ENCODE results near the gene MAEL.
A peak's percentile ranks its signal among the peaks of the same experiment; 100 is the strongest.

Gene MAEL

DNA sequence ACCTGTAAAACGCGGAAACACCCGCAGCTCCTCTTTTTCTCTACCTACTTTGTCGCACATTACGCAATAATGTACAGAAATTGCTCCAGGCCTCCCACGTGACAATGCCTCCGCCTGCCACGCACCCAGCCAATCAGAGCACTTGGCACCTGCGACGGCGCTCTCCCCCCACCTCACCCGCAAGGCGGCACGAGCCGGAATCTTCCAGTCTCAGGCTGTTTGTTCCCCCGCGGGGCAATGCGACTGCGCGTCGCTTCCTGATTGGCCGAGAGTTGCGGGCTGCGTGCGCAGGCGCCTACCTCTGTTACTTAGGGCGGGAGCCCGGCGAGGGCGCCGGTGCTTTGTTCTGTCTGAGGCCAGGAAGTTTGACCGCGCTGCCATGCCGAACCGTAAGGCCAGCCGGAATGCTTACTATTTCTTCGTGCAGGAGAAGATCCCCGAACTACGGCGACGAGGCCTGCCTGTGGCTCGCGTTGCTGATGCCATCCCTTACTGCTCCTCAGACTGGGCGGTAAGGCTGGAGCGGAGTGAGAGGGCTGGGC lies at the start of gene MAEL:
TSS of gene MAEL (plus strand) at position 307 of the 542 bp plus-strand sequence. CDS start at position 380, 73 bp downstream.
- no peak for DNase-seq (ENCODE audit: low read depth)

DNA sequence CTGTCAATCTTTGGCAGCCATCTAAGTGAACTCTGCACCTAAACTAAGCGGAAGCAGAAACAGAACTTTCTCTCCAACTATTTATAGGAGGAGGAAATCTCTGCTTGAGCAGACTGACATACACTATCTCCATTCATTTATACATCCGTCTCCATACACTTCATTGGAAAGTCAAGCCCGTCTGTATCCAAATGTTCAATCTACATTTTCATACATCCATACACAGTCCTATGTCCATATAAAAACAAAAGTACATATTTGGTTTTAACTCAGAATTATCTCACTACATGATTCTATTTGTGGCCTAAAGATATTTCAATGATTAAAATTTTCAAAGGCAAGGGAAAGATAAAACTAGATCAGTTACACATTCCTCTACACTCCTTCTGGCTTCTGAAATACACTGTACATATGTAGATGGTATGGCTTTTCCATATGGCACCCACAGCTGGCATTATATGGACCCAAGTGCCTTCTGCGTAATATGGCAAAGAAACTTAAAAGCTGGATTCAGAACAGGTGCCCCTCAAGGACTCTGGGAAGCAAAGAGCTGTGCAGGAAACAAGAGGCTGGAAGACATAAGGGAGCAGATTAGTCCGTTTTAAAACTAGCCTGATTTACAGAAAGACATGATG lies 49.2 kb upstream of the MAEL start:
- DNase-seq (ENCODE audit: low read depth): no peak

DNA sequence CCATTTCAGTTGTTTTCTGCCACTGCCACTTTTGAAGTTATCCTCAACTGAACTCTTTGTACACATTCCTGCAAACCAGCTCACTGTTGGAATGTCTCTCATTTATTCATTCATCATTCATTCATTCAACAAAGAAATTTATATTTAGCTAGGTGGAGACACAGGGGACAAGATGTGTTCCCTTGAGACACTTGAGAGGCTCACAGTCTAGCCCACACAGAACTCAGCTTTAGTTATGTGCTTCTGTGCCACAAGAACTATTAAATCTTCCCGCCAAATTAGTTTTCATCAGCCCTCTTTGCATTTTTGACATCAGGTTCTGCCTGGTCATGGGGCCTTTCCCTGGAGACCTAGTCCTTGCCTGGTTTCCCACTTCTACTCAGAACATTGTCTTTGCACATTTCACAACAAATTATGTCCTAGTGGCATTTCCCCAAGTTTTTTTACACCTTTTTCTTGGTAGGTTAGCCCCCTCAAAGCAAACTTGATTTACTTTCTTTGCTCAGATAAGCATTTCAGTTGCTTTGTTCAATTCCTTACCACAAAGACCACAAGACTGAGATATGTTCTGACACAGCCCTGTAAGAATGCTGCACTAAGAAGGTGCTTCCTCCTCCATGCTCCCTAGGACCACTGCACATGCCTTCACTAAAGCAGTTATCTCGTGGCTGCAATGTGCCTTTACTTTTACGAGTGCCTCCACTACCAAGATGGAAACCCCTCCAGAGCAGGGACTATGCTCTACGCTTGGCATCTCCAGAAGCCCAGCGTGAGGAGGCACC lies 44.7 kb upstream of the MAEL start:
- DNase-seq (ENCODE audit: low read depth): peak; percentile 20

DNA sequence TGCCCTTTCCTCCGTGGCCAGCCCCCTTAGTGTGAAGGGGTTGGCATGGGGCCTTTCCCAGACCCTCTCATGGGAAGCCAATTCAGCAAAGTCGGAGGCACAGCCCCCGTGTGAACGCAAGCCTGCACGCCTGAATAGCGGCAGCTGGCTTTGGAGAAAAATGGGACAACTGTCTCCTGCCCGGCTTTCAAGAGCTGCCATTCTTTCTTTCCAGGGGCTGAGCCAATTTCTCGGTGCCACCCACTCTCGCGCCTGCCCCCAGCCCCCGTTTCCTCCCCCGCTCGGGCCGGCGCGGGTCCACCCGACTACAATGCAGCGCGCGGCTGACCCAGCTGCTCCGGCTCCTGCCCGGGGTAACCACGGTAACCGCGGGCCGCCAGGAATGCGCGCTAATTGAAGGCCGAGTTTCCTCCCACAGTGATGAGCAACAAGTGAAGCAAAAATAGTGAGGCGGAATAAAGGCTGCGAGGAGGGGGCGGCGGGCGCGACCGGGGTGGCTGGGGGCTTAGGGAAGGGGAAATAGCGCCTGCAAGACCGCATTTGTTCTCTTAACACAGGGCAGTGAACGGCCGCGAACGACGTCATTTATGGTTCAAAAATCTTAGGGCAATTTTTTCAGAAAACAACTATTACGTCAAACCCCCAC lies 41.6 kb upstream of the MAEL start:
- DNase-seq (ENCODE audit: low read depth): peak; percentile 61

DNA sequence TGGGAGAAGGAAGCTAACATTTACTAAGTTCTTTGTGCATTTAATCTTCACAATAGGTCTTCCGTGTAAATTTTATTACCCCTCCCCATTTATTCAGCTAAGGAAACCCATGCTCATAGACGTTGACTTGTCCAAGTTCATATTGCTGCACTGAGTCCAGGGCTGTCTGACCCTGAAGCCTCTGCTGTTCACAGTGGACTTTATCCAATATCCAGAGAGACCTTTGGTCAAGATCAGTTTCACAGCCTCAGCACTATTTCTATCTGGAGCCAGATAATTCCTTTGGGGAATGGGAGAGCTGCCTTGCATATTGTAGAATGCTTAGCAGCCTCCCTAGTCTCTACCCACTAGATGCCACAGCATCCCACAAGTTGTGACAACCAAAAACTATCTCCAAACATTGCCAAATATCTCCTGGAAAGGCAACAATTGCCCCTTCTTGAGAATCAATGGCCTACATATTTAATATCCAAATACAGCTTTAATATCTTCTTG lies 40.2 kb upstream of the MAEL start:
- DNase-seq (ENCODE audit: low read depth): no peak

DNA sequence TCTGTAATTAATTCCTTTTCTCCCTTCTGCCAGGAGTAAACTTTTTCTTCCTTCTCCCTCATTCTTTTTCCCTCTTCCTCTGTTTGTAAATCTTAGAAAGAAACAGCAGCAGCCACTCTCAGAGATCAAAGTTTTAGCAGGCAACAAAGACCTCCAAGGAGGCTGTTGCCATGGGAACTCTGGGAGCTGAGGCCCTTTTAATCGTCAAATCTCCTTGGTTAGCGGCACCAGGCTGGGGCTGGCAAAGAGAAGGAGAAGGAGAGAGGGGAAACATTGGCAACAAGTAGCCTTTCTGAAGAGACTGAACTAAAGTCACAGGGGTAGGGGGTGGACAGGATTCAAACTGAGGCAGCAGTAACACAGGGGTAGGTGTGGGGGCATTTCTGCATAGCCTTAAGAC lies 38.9 kb upstream of the MAEL start:
- no peak for DNase-seq (ENCODE audit: low read depth)

DNA sequence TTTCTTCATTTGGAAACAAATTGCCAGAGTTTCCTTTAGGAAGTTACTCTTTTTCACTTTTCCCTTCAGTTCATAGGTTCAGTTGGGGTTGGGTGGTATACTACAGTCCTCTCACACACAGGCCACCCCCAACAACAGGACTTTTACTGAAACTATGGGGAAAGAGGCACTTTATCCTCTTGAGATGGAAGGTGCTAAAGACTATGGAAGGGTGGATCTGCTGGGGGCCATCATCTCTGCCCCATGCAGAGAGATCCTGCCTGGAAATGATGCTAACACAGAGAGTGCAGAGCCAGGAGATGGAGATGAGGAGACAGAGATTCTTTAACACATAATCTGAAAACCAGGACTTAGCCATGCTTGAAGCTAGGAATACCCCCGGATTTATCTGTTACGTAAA lies 38.0 kb upstream of the MAEL start:
- DNase-seq (ENCODE audit: low read depth): no peak

DNA sequence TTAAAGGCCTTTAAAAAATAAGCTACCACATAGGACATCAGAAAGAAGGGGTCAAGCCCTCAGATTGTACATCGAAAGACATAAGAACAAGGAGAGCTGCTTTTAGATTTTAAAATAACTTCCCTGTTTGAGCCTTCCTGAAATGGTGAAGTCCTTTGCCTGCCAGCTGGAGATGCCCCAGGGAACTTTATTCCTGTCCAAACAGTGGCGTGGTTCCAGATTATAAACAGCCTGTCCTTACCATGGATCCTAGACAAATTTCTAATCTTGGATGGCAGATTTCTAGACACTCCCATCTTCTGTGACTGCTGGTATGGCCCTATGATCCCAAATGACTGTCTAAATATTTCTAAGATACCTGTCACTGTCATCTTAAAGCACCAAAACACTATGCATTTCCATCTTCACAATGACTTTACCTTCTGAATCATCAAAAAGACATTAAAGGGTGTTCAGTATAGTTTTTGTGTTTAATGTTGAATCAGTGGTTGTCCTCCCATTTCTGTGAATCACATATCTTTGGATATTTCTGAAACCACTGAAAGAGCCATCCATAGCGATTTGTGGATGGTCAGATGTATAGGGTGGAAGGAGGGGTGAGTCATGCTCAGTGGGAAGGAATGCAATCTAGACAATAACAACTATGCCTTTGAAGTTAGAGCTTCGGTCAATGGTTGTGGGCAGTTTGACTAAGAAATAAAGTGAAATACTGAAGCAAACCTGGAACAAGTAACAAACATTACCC lies 36.9 kb upstream of the MAEL start:
- peak; percentile 21 for DNase-seq (ENCODE audit: low read depth)

DNA sequence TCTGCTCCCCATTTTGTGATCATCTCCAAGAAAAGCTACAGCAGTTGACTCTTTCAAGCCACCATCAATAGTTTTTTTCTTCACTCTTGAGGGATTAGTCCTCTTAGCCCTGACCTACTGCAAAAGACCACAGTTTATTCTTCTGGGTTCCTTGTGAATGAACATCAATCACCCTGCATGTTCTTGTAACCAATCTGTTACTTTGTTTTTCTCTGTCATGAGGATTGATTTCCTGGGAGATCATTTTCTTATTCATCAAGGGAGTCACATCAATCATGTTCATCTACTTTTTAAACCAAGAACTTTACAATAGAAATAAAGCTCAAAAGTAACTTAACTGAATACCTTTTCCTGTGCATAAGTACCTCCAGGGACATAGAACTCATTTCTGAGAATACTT lies 35.6 kb upstream of the MAEL start:
- no peak for DNase-seq (ENCODE audit: low read depth)

DNA sequence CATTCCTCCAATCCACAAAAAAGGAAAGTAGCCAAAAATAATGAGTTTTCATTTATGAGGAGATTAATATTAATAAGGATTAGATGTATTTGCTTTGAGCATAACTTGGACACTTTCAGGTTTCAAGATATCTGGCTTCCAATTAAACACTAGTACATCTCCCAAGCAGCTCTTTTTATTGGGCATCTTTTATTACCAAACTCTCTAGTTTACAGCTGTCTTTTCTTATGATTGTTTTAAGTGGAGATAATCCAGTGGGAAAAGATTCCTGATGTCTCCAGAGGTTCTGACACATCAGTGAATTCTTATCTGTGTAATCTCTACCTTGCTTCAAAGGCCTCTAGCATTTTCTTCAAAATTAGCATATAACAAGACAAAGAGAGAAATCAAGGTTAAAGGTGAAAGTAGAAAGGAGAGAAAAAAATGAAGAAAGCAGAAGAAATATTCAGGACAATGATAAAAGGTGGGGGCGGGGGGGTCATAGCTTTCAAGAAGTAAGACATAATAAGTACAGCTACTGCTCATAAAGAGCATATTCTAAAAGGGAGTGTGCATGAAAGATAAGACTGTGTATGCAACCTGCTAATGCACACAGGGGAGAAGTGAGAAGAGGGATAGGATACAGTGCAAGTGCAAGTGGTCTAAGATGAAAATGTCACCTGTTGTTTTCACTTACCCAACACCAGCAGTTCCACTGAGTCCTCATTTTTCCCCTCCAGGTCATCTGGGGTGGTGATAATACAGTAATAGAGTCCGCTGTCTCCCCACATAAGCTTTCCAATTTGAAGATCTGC lies 32.8 kb upstream of the MAEL start:
- DNase-seq (ENCODE audit: low read depth): no peak

DNA sequence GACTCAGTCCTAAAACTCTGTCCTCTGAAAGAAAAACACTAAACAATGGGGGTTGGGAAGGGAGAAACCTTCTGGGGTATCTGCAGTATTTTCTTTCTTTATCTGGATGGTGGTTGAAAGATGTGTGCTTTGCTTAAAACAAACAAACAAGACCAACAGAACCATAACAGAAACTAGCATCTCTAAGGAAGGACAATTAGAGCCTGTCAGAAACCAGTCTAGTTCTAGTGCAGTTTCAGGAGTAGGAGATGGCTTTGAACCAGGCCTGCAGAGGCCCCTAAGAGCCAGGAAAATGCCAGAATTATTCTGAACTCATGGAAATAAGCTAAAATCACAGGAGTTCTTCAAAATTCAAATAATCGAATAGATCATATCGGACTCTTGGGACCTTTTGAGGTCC lies 32.2 kb upstream of the MAEL start:
- DNase-seq (ENCODE audit: low read depth): no peak

DNA sequence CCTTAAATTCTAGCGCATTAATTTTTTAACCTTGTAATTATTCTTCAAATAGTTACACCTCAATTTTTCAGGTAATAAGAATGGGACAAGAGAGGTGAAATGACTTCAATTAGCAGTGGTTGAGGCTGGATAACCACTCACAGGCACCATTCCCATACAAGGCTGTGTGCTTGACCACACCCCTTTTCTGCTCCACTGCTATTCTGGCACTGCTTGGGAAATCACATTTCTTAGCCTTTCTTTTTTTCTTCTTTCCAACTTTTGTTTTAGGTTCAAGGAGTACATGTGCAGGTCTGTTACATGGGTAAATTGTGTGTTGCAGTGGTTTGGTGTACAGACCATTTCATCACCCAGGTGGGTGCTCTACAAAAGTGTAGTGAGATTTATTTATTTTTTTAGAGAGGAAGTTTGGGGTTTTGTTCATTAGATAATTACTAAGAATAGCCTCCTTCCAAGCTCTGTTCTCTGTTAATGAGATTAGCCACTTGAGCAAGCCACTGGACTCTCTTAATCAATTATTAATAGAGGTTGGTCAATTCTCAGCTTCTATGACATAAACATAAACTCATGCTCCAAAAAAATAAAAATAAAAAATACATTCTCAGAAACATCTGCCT lies 28.1 kb upstream of the MAEL start:
- DNase-seq (ENCODE audit: low read depth): no peak

DNA sequence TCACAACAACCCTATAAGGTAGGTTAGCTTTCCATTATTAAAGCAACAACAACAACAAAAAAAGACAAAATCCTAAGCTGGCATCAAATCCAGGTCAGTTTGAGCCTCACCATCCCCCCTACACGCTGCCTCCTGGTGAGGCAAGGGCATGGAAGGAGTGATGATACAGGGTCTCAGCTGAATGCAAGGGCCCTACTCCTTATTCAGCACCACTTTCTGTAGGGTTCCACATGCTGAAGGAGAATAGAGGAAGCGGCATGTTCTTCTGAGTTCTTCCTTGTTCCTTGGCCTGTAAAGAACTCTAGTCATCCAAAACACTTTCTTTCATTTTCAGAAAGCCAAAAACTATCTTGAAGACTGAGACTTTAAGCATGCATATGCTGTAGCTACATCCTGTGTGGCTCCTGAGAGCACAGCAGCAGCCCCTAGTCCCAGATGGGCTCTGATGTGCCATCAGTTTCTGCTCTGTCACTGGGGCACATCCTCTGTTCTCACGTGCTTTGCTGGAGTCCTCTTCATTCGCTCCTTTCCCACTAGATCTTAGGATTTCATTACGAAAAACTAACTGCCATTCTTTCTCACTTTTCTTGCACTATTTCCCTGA lies 19.9 kb upstream of the MAEL start:
- DNase-seq (ENCODE audit: low read depth): no peak

DNA sequence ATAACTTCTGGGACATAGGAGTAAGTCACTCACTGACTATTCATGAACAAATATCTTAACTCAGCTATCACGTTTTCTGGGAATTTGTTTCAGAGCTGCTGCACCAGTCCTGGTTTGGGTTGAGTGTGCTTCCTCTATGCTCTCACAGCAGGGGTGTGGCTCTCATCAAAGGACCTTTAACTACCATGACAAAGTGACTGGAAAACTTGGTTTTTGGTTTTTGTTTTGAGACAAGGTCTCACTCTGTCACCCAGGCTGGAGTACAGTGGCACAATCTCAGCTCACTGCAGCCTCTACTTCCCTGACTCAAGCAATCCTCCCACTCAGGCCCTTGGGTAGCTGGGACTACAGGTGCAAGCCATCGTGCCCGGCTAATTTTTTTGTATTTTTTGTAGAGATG lies 17.8 kb upstream of the MAEL start:
- DNase-seq (ENCODE audit: low read depth): no peak

DNA sequence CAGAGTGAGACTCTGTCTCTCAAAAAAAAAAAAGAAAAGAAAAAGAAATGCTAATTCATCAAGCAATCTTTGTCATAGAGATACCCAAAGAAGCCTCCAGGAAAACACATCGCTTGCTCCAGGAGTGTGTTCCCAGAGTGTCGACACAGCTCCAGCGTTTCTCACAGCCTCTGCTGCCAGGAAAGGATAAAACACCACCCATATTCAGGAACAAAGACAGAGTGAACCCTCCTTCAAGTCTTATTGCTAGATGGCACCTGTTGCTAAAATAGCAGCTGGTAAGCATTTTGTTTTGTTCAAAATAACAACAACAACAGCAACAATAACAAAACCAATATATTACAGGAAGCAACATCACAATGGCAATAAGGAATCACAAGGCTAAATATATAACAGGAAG lies 16.9 kb upstream of the MAEL start:
- DNase-seq (ENCODE audit: low read depth): no peak

DNA sequence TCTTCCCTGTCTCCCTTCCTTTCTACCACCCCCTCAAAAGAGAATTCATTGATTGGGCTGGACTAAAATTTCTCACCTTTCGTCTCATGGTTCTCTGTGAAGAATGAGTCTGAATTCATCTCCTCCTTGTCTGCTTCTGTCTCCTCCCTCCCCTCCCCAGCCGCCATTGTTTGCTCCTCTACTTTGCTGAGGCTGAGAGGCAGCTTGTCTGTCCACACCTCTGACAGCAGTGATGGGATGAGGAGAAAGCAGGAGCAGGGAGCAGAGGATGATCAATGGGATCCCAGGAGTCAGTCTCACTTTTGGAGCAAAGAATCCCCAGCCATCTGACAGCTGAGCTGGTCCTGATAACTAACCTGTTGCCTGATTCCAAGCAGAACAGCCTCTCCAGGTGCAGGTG lies 16.3 kb upstream of the MAEL start:
- no peak for DNase-seq (ENCODE audit: low read depth)

DNA sequence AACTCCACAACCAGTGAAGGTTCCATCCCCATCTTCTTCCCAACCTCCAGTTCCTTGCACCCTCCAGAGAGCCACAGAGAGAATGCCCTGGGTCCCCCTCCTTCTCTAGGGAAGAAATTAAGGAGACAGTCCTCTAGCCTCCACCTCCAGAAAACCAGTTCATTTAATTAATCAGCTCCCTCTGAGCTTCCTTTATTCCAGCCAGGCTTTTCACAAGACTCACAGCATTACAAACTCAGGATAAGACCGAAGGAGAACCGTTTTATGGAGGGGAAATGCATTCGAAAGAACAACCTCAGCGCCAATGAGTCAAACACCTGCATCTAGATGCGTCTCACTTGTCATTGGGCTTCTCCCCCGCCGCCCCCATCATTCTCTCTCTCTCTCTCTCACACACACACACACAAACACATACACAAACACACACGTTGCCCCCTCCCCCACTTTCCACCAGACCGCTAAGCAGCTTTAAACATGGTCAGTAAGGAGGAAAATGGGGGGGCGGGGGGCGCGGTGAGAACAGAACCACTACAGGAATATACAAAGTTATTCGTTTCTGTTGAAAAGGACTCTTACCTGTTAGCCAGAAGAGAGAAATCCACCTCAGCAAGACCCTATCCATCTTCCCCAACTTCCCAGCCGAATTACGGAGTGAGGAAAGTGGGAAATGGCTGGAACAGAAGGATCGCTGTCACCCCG lies 14.3 kb upstream of the MAEL start:
- DNase-seq (ENCODE audit: low read depth): no peak

DNA sequence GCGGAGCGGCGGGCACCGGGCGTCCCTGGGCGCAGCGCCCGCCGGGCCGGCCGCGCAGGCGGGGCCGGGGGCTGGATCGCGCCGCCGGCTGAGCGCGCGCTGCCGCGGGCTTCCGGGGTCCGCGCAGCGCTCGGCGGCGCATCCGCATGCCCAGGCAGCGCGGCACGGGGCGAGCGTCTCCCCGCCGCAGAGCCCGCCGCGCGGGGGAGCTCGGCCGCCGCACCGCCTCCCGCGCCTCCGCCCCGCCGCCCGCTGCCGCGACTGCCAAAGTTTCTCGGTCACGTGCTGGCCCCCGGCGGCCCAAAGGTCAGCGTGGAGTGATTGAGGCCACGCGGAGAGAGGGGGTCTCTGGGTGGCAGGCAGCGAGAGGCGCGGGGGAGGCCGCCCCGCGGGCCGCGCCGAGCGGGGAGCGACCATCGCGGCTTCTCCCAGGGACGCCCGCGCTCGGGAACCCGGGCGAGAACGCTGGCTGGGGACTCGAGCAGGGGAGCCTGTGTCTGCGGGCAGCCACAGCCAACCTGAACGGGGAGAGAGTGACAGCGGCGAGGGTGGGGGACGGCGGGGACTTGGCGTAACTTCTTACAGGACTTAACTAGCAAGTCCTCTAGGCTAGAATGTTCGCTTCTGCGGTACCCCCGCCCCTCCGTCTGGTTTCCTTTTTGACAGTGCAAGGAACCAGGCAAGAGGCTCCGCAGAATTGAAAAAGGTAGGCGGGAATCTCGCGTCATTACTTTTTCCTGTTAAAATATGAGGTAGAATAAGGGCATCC lies 13.5 kb upstream of the MAEL start, which contains the start of gene ILDR2:
TSS of gene ILDR2 (minus strand) at position 180 of the 769 bp plus-strand sequence. CDS start 272 bp downstream, outside the sequence.
- DNase-seq (ENCODE audit: low read depth): peak; percentile 26

DNA sequence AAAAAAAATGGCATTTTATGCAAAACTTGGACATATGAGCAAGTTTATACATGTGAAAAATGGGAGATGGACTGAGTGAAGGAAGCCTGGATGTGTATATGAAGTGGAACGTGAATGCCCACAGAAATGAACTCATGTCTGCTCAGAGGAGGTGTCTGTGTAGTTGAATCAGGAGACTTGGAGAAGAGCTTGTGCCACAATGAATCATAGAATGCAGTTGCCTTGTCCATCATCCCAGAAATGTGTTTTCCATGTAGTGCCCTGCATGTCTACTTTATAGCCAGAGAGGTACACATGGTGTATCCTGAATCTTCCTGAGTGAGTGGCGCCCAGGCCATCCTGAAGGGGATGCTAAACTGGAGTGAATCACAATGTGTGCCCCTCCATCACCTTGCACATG lies 11.1 kb upstream of the MAEL start:
- DNase-seq (ENCODE audit: low read depth): no peak
